Measurements from ENCODE around the gene KNDC1.
"Not testable (repeated sequence)": the region's sequence is repeated elsewhere in the genome, so short reads cannot be mapped to it uniquely, and the experiment has no call there.

Gene KNDC1

GRCh38 chr10:133209117-133209516 is 49.1 kb downstream of the KNDC1 start:
- FAIRE-seq: no peak

- FAIRE-seq: no peak
These were observed 49.6 kb downstream of the KNDC1 start for GRCh38 chr10:133209641-133210040.

GRCh38 chr10:133210398-133211140 is 50.5 kb downstream of the KNDC1 start:
- no peak for FAIRE-seq

GRCh38 chr10:133211141-133211830 is 51.3 kb downstream of the KNDC1 start:
- no peak for FAIRE-seq

- no peak for FAIRE-seq
These were observed 52.2 kb downstream of the KNDC1 start for GRCh38 chr10:133211959-133212852.

- FAIRE-seq: no peak
These were observed 53.0 kb downstream of the KNDC1 start for GRCh38 chr10:133212853-133213494.

GRCh38 chr10:133213641-133214467 is 53.8 kb downstream of the KNDC1 start:
- no peak for FAIRE-seq

- FAIRE-seq: no peak
These were observed 54.7 kb downstream of the KNDC1 start for GRCh38 chr10:133214468-133215410.

GRCh38 chr10:133215586-133215985 is 55.6 kb downstream of the KNDC1 start:
- no peak for FAIRE-seq

- FAIRE-seq: no peak
These were observed 56.8 kb downstream of the KNDC1 start for GRCh38 chr10:133216776-133217175.

GRCh38 chr10:133217800-133218589 is 58.0 kb downstream of the KNDC1 start:
- FAIRE-seq: no peak

- FAIRE-seq: no peak
These were observed 58.9 kb downstream of the KNDC1 start for GRCh38 chr10:133218891-133219290.

- no peak for FAIRE-seq
These were observed 59.8 kb downstream of the KNDC1 start for GRCh38 chr10:133219782-133220181.

GRCh38 chr10:133221331-133221730 is 61.3 kb downstream of the KNDC1 start:
- FAIRE-seq: no peak

- FAIRE-seq: not testable (repeated sequence)
These were observed 61.7 kb downstream of the KNDC1 start for GRCh38 chr10:133221756-133222155.

GRCh38 chr10:133224076-133224475 is 64.1 kb downstream of the KNDC1 start:
- FAIRE-seq: no peak

- FAIRE-seq: no peak
These were observed 64.8 kb downstream of the KNDC1 start for GRCh38 chr10:133224756-133225372.

- no peak for FAIRE-seq
These were observed 65.7 kb downstream of the KNDC1 start for GRCh38 chr10:133225707-133226191.

- FAIRE-seq: no peak
These were observed 66.3 kb downstream of the KNDC1 start for GRCh38 chr10:133226251-133226808.
